ENCODE data around the gene PCDH18.
A peak's percentile ranks its signal among the peaks of the same experiment; 100 is the strongest.
"Not testable (repeated sequence)": the region's sequence is repeated elsewhere in the genome, so short reads cannot be mapped to it uniquely, and the experiment has no call there.

The PCDH18 gene

GRCh38 chr4:137531986-137532868, at the start of gene PCDH18:
Gene PCDH18 (minus strand): TSS chr4:137532494. CDS start chr4:137532088, 406 bp downstream.
- peak in 1 of 4 experiments; percentile 0 for DNase-seq (ENCODE audit: low read depth in 4 of 4, low spot score in 1 of 4)

DNA sequence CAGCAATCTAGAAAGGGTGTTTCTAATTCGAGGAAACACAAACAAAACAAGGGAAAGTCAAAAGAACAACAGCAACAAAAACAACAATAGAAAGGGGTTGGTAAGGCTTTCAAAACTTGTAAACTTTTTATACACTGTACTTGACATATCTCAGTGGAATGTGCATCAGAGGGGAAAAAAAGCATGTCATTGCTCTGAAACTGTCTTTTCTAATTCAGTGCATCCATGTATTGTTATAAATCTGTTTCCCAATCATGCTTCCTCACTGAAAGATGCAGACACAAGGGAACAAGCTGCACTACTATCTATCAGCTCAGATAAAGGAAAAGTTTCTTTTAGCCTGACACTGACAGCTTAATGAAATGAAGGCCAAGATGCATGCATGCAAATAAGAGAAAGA, 44.2 kb upstream of the PCDH18 start:
- DNase-seq (ENCODE audit: low read depth in 4 of 4, low spot score in 1 of 4), result no peak

GRCh38 chr4:137572647-137573046, 40.4 kb upstream of the PCDH18 start:
- DNase-seq (ENCODE audit: low read depth in 4 of 4, low spot score in 1 of 4), result no peak

DNA sequence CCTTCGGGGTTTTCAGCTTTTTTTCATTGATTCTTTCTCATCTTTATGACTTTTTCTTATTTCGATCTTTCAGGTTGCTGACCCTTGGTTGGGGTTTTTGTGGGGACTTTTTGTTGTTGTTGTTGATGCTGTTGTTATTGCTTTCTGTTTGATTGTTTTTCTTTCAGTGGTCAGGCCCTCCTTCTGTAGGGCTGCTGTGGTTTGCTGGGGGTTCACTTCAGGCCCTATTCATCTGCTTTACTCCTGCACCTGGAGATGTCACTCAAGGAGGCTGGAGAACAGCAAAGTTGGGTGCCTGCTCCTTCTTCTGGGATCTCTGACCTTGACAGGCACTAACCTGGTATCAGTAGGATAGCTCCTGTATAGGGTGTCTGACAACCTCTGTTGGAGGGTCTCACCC, 39.9 kb upstream of the PCDH18 start:
- no peak for DNase-seq (ENCODE audit: low read depth in 4 of 4, low spot score in 1 of 4)

DNA sequence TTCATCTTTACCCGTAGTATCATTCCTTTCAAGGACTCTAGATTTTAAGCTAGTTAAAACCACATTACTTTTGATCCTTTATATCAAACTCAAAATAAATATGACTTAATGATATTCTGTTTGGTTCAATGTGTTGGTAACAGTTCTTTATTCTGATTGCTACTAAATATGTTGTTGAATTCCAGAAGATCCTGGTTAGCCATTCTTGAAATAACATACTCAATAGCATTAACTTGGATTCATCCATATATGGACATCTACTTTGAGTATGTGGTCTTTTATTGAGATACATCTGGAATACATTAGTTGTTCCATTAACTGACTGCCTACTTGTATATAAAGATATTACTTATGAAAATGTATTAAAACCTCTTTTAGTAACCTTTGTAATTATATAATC, 27.5 kb upstream of the PCDH18 start:
- no peak for DNase-seq (ENCODE audit: low read depth in 4 of 4, low spot score in 1 of 4)

DNA sequence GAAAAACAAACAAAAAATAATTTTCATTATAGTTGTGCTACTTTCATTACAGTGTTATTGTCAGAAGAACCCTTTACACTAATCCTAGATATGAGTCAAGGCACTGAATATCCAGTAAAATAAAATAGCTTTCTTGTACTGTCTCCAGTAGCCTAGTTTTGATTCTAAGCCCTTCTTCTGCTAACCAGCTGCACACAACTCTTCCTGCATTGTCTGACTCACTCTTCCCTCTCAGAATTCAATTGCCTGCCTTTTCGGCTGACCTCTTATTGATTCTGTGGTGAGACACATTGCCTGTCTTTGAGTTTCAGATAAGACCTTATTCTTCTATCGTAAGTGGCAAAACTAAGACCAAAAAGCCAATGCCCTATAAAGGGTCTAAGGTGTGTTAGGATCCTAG, 26.7 kb upstream of the PCDH18 start:
- no peak for DNase-seq (ENCODE audit: low read depth in 4 of 4, low spot score in 1 of 4)

DNA sequence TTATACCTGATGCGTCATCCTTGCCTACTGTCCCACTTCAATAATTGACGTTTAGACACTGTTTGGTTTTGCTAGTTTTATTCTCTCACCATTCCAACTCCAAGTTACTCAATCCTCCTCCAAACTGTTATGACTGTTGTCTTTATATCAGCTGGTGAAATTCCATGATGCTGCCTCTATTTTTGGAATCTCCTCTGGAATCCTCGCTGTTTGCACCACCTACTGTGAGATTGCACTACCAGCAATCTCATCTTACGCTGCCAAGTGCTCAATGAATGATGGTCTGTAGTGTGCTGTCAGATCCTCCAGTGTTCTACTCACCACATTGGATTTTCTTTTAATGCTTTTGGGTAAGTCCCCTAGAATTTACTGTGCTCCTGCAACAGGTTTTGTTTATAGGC, 13.2 kb upstream of the PCDH18 start:
- DNase-seq (ENCODE audit: low read depth in 4 of 4, low spot score in 1 of 4), result no peak

DNA sequence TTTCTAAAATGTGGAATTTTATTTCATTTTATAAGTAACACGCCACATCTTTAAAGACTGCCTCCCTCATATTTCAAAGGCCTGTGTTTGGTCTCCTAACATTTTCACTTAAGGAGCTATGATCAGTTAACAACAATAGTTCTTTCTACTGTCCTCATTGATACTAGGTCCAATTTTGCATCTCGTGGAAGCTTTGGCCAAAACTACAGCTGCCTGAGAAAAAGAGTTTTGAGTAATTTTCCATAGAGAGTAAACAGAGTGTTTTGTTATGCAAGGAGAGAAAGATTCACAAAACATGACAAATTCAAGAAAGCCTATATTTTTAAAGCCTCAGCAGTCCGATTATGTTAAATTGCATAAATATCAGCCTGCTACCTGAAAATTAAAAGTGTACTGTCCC, 11.4 kb upstream of the PCDH18 start:
- no peak for DNase-seq (ENCODE audit: low read depth in 4 of 4, low spot score in 1 of 4)

- DNase-seq (ENCODE audit: low read depth in 4 of 4, low spot score in 1 of 4), result no peak
Measured at GRCh38 chr4:137543198-137543597, 10.9 kb upstream of the PCDH18 start.

DNA sequence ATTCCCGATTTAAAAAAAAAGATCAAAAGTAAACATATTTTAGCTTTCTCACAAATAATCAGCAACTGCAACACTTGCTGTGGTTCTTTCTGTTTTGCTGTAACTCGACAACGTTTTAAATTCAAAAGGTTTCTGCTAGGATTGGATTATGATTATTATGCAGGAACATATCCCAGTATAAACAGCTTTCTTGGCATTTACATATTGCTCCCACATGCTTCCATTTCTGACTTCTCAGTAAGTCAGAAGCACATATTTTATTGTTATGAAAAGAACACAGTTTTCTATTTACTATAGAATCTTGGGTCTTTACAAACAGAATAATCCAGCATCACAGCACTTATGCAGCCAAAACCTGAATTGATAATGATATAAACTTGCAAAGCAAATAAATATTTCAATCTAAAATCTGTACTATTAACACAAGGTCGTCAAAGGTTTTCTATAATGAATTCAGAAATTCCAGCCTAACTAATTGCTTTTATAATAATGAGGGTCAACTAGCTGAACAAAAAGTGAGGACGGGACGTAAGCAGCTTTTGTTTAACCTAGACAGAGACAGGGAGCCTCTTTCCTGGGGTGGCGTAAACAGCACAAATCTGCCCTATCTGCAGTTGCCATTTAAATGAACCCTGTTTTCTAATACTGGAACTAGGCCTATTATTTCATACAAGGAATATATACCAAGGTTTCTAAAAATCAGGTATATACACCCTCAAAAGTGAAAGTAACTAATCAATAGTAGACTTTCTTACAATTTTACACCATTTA, 9.8 kb upstream of the PCDH18 start:
- no peak for DNase-seq (ENCODE audit: low read depth in 4 of 4, low spot score in 1 of 4)

DNA sequence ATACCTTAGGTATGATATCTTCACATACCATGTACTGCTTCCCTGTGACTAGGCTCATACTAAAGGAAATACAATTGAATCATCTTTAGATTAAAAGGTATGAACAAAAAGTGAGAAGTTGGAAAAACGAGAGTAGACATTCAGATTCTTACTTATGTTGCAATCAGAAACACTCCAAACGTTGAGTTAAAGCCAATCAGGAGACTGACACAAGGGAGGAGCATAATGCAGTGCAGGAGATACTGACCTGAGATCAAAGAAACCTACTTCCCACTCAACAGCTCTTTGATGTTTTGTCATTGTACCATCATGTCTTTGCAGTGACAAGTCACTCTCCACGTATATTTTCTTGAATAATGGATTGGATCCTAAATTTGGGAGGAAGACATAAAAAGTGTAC, 8.9 kb upstream of the PCDH18 start:
- no peak for DNase-seq (ENCODE audit: low read depth in 4 of 4, low spot score in 1 of 4)

DNA sequence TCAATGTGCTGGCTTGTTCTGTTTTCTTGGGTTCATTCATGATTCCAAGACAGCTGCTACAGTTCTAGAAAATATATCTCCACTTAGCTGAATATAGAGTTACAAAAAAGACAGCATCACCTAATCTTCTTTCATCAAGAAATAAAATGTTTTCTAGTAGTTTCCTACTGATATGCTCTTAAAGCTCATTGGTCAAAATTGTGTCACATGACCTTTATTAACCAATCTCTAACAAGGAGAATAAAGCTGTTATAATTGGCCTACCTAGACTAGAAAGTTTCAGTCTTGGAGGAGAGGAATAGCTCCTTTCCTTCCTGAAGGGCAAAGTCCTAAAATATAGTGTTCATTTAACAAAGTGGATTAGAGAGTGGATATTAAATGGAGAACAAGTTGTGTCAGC, 8.1 kb upstream of the PCDH18 start:
- no peak for DNase-seq (ENCODE audit: low read depth in 4 of 4, low spot score in 1 of 4)

DNA sequence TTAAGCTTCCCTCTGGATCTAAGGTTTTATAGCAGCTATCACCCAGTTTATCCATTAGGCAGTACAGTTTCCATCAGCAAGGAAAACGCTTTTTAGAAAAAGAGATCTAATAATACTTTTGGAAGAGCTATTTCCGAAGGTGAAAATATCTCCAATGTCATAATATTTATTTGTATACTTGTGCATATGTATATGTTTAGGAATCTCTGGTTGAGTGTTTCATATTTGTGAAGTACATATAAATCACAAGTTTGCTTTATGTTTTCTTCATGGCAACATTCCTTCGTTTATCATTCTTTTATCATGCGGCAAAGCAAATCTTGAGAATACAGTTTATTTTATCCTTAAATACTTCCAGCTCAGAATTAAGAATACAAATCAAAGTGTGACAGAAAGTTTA, 6.2 kb upstream of the PCDH18 start:
- DNase-seq (ENCODE audit: low read depth in 4 of 4, low spot score in 1 of 4), result no peak

DNA sequence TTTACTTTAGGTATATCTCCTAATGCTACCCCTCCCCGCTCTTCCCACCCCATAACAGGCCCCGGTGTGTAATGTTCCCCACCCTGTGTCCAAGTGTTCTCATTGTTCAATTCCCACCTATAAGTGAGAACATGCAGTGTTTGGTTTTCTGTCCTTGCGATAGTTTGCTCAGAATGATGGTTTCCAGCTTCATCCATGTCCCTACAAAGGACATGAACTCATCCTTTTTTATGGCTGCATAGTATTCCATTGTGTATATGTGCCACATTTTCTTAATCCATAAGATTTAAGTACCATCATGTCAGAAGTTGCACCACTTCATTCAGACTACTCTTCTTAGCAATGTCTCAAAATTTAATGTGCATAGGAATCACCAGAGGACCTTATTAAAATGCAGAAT, 5.5 kb upstream of the PCDH18 start:
- DNase-seq (ENCODE audit: low read depth in 4 of 4, low spot score in 1 of 4), result not testable (repeated sequence)

DNA sequence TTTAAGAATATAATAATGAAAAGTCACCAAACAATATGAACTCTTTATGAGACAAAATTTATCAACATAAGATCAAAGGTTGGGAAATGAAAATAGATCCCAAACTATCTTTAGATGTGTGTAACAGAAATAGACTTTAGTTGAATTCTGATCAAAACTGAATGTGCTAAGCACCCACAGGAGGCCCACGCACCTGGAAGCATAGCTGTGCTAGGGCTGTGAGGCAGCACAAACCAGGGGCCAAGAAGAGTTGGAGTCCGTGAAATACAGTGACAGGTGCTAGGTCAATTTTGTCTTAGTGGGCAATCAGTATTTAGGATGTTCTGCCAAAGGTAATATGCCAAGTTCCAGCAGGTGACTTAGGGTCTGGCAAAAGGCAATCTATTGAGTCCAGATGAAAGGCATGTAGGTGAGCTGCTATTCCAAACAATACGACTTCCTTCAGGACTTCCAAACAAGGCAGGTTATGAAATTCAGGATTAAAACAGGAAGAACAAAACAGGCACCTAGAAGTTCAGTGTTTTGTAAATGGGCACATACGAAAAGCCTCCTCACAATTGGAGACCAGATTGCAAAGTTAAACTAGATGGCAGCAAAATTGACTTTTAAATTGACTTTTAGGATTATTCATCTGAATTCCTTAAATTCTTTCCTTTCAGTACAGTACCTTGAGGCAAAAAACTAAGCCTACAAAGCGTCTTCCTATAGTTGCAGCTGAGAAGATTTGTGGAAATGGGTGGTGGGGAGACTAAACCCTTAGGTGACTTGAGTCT, 4.7 kb upstream of the PCDH18 start:
- DNase-seq (ENCODE audit: low read depth in 4 of 4, low spot score in 1 of 4), result no peak

DNA sequence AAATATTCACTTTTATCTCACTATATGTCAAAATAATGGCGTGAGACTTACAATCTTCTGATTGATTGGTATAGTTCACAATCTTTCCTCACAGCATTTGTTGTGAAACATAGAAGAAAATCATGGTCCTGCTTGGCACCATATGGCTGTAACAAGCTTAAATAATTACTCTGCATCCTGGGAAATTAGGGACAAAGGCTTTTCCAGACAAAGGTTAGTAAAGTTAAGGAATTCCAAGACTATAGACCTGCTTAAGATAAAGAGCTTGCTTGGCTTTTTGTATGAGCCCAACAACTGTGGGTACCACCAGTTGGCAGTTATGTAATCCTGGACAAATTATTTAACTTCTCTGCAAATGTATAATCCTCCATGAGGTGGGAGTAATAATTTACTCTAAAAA, 3.4 kb upstream of the PCDH18 start:
- no peak for DNase-seq (ENCODE audit: low read depth in 4 of 4, low spot score in 1 of 4)

DNA sequence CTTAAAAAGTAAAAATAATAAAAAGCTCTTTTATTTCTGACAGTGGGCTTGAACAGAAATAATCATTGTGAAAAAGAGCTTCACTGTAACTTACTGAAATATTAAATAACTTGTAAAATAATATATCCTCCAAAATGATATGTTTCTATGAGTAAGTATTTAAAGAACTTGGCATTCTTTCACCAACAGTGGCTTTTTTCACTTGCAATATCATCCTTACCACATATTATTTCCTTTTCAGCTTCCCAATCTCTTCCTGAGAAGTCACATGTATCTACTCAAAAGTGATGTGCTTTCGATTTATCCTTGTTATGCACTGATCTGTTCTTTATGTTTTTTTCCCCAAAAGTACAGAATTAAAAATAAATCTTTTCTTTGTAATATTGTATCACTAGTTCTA, 2.2 kb upstream of the PCDH18 start:
- no peak for DNase-seq (ENCODE audit: low read depth in 4 of 4, low spot score in 1 of 4)

DNA sequence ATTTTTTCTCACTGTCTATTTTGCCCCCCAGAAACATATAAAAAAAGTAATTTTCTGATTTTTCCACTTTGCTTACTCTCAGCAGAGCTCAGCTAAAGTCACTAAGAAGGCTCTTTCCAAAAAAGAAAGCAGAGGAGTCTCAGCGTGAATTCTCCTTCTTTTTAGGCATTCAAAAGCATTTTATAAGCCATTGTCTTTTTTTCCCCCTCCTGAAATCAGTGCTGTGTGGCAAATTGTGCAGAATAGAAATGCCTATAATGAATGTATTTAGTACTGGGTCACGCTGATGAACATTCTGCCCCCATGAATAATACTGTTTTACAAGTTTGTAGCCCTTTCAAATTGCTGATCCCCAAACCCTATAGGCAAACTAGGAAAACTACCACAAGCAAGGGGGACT, 1.6 kb upstream of the PCDH18 start:
- DNase-seq (ENCODE audit: low read depth in 4 of 4, low spot score in 1 of 4), result no peak

DNA sequence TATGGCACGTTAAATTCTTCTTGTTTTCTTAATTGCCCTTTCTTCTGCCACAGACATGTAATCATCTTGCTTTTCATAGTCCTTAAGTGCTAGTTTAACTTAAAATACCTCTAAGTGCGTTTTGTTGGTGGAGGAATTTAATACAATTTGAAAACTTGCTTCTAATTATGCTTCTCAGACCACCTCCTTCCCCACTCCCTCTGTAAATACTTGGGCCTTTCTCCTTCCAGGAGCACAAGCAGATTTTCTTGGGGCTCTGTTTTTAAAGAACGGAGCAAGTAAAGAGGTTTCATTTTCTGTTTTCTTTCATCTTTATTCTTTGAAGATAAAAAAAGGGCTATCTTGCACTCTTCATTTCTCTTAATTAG, 559 bp upstream of the PCDH18 start:
- no peak for DNase-seq (ENCODE audit: low read depth in 4 of 4, low spot score in 1 of 4)

DNA sequence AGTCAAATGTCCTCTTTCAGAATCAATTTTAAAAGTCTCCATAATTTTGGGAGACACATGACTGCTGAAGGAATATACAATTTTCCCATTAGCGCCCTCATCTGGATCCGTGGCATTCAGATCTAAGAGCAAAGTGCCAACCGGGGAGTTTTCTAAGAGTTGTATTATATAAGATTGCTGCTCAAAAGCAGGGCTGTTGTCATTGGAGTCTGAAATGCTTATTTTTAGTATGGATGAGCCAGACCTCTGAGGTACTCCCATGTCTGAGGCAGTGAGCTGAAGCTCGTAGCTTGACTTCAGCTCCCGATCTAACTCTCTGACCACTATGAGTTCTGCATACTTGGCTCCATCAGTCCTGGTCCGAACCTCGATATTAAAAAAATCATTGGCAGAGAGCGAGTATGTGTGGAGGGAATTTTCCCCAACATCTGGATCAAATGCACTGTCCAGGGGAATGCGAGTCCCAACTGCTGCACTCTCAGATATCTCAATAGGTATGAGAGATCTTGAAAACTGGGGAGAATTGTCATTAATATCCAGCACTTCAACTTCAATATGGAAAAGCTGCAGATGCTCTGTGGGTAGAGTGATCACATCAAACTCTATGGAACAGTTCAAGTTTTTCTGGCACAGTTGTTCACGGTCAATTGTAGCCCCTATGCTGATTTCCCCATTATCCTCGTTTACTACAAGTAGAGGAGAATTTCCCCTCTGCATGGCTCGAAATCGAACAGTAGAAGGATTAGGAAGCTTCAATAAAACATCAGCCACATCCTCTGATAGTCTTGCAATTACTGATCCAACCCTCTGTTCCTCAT, 917 bp downstream of the PCDH18 start:
- no peak for DNase-seq (ENCODE audit: low read depth in 4 of 4, low spot score in 1 of 4)

GRCh38 chr4:137530176-137530575, 2.1 kb downstream of the PCDH18 start:
- DNase-seq (ENCODE audit: low read depth in 4 of 4, low spot score in 1 of 4), result no peak

All from stimulated activated CD4-positive, alpha-beta T cell treated with anti-CD3 and anti-CD28 coated beads, Interleukin-1b, Interleukin-23, amount 100 ng/mL, for 24 hours (primary cell).